ENCODE results near the gene CBX4.

The CBX4 gene

DNA sequence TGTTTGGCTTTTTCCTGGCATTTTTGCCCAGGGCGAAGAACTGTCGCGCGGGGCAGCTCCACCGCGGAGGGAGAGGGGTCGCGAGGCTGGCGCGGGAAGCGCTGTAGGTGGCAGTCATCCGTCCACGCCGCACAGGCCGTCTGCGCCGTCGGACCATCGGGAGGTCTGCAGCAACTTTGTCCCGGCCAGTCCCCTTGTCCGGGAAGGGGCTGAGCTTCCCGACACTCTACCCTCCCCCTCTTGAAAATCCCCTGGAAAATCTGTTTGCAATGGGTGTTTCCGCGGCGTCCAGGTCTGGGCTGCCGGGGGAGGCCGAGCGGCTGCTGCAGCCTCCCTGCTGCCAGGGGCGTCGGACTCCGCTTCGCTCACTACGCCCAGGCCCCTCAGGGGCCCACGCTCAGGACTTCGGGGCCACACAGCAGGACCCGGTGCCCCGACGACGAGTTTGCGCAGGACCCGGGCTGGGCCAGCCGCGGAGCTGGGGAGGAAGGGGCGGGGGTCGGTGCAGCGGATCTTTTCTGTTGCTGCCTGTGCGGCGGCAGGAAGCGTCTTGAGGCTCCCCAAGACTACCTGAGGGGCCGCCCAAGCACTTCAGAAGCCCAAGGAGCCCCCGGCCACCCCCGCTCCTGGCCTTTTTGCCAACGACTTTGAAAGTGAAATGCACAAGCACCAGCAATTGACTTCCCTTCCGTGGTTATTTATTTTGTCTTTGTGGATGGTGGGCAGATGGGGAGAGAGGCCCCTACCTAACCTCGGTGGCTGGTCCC lies 2.3 kb upstream of the CBX4 start:
- Mint-ChIP-seq H3K4me1 (peaks cover 23% of the 10 kb centered on the region), H3K27ac (peak overlapping the region; percentile 47), H3K4me3 (peak overlapping the region; percentile 58), H3K9me3 (no peaks in the 10 kb centered on the region), H3K27me3 (peaks cover 15% of the 10 kb centered on the region), H3K36me3 (peaks cover 4% of the 10 kb centered on the region)
- DNase-seq (ENCODE audit: low spot score in 2 of 2): peak; percentile 32 to 43
- no peak for ATAC-seq (ENCODE audit: low read depth)

DNA sequence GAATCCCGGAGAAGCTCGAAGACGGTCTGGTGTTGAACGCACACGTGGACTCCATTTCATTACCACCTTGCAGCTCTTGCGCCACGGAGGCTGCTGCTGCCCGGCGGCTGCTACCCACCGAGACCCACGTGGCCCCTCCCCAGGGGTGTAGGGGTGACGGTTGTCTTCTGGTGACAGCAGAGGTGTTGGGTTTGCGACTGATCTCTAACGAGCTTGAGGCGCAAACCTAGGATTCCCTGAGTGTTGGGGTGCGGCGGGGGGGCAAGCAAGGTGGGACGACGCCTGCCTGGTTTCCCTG lies 1.7 kb upstream of the CBX4 start:
- peak overlapping the region; percentile 94 for H3K27ac Mint-ChIP-seq
- peaks cover 4% of the 10 kb centered on the region for H3K36me3 Mint-ChIP-seq
- peaks cover 13% of the 10 kb centered on the region for H3K27me3 Mint-ChIP-seq
- no peak for DNase-seq (ENCODE audit: low spot score in 2 of 2)
- H3K4me1 Mint-ChIP-seq: peaks cover 21% of the 10 kb centered on the region
- no peak for ATAC-seq (ENCODE audit: low read depth)
- no peak overlapping the region for H3K4me3 Mint-ChIP-seq
- H3K9me3 Mint-ChIP-seq: no peaks in the 10 kb centered on the region

DNA sequence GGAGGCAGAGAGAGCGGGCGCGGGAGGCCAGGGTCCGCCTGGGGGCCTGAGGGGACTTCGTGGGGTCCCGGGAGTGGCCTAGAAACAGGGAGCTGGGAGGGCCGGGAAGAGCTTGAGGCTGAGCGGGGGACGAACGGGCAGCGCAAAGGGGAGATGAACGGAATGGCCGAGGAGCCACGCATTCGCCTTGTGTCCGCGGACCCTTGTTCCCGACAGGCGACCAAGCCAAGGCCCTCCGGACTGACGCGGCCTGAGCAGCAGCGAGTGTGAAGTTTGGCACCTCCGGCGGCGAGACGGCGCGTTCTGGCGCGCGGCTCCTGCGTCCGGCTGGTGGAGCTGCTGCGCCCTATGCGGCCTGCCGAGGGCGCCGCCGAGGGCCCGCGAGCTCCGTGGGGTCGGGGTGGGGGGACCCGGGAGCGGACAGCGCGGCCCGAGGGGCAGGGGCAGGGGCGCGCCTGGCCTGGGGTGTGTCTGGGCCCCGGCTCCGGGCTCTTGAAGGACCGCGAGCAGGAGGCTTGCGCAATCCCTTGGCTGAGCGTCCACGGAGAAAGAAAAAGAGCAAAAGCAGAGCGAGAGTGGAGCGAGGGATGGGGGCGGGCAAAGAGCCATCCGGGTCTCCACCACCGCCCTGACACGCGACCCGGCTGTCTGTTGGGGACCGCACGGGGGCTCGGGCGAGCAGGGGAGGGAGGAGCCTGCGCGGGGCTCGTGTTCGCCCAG lies 1.2 kb upstream of the CBX4 start:
- ATAC-seq (ENCODE audit: low read depth): no peak
- H3K27ac Mint-ChIP-seq: peak overlapping the region; percentile 94
- H3K36me3 Mint-ChIP-seq: peaks cover 4% of the 10 kb centered on the region
- DNase-seq (ENCODE audit: low spot score in 2 of 2): peak in 1 of 2 donors; percentile 47
- no peaks in the 10 kb centered on the region for H3K9me3 Mint-ChIP-seq
- H3K27me3 Mint-ChIP-seq: peaks cover 12% of the 10 kb centered on the region
- peaks cover 20% of the 10 kb centered on the region for H3K4me1 Mint-ChIP-seq
- H3K4me3 Mint-ChIP-seq: peak overlapping the region; percentile 99

DNA sequence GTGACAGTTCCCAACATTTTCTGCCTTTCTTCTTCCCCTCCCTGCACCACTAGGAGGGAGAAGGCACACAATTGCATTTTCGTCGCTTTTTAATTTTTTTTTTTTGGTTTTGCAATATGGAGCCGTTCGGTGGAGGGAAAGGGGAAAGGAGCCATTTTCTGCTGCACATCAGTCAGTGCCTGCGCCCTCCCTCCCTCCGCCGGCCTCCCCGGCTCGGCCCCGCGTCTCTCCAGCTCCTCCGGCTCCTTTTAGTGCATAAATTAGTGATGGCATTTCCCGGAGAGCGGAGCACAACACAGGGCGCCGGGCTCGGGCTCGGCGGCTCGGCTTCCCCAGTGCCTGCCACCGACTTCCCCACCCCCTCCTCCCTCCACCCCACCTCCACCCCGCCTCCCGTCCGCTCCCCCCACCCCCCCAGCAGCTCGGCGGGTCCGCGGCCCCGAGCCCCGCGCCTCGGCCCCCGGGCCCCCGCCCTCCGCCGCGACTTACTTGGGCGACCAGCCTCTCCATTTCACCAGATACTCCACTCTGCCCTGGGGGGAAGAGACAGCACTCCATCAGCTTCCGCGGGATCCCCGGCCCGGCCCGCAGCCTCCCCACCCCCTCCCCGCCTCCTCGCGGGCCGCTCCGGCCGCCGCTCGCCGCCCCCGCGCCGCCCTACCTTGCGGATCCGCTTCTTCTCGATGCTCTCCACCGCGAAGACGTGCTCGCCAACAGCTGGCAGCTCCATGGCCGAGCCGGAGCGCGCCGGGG lies 542 bp downstream of the CBX4 start:
- no peaks in the 10 kb centered on the region for H3K9me3 Mint-ChIP-seq
- H3K27me3 Mint-ChIP-seq: peaks cover 12% of the 10 kb centered on the region
- H3K27ac Mint-ChIP-seq: peak overlapping the region; percentile 94
- DNase-seq (ENCODE audit: low spot score in 2 of 2) (peak; percentile 56 to 62), ATAC-seq (ENCODE audit: low read depth) (peak; percentile 27)
- peaks cover 12% of the 10 kb centered on the region for H3K36me3 Mint-ChIP-seq
- peak overlapping the region; percentile 99 for H3K4me3 Mint-ChIP-seq
- peaks cover 26% of the 10 kb centered on the region for H3K4me1 Mint-ChIP-seq

DNA sequence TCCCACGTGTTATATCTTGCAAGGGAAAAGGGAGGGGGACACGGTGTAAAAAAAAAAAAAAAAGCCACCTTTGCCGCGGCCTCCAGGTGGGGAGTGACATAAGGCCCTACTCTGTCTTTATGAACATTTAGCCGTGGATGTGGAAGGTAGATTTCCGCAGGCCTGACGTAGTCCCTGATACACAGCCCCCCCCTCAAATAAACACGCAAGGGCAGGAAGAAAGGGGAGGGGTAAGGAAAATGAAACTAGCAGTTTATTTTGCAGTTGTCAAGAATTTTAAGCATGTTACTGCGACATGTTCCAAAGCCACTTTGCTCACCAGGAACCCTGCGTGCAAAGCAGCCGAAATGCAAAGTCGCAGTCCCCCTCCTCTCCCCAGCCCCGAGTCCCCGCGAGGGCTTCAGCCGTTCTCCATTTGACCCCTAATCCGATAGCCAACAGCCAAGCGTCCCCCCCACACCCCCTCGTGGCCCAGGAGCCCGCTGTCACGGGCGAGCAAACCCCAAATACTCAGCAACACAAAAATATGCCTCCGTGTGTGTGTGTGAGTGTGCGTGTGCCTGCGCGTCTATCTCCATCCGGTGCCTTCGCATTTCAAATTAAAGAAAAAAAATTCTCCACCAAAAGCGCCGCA lies 1.2 kb downstream of the CBX4 start:
- peak; percentile 16 for ATAC-seq (ENCODE audit: low read depth)
- peaks cover 26% of the 10 kb centered on the region for H3K4me1 Mint-ChIP-seq

DNA sequence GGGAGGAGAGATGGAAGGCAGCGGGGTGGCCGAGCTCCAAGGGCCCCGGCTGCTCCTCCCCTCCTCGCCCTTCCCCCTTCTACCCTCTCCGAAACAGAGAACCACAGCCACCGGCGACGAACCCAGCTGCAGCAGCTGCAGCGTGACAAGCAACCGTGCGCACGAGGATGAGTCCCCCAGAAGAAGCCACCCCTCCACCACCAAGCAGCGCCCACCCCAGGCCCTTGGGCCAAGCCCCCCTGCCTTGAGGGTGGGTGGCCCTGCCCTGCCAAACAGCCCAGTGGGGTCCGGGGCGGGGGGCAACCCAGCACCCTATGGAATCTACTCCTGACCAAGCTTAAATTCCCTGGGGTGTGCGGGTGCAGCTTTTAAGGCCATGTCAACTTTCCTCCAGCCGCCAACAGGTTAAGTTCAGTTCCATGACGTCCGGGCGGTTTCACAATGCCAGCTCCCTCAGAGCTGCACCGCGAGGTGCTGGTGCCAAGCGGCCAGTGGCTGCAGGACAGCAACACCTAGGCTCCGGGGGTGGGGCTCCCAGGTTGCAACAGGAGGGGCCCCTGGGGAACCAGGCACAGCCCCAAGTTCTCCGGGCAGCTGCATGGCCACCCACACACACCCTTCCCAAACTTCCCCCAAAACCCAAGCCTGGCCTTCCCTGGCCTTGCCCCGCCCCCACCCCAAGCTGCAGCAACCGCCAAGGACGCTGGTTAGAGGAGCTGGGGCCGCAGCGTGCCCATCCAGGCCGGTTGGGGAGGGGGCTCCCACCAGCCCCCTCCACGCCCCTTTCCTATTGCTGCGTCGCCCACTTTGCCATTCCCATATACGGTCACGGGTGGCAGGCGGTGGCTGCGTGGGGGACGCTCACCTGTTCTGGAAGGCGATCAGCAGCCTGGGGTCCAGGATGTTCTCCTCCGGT lies 2.0 kb downstream of the CBX4 start:
- Mint-ChIP-seq H3K4me3 (peak overlapping the region; percentile 99), H3K27me3 (peaks cover 10% of the 10 kb centered on the region), H3K4me1 (peaks cover 25% of the 10 kb centered on the region), H3K9me3 (no peaks in the 10 kb centered on the region), H3K27ac (no peak overlapping the region), H3K36me3 (peaks cover 16% of the 10 kb centered on the region)
- ATAC-seq (ENCODE audit: low read depth): peak; percentile 28
- DNase-seq (ENCODE audit: low spot score in 2 of 2): peak; percentile 54 to 57

More for the DNA sequence above, 1.2 kb downstream of the CBX4 start:
- Mint-ChIP-seq H3K36me3 (peaks cover 15% of the 10 kb centered on the region), H3K9me3 (no peaks in the 10 kb centered on the region), H3K27me3 (peaks cover 10% of the 10 kb centered on the region), H3K4me3 (peak overlapping the region; percentile 99), H3K27ac (peak overlapping the region; percentile 94)
- peak in 1 of 2 donors; percentile 40 for DNase-seq (ENCODE audit: low spot score in 2 of 2)

DNA sequence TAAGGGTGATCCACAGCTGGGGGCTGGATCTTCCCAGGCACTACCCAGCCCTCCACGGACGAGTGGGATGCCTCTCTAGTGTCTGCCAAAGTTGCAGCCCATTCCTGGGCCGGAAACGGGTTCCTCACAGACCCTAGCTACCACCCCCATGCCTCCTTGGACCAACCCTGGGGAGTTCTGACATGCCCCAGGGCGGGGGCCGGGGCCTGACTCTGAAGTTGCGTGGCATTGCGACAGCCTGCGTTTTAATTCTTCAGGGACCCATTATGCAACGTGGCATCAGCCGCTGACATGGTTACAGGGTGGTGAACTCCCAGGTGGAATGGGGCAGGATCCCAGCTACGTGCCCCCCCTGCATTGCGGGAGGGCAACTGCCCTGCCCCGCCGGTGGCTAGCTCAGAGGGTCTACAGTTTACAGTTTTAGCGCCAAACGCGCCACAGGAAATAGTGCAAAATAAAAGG lies 2.7 kb downstream of the CBX4 start:
- peaks cover 16% of the 10 kb centered on the region for H3K36me3 Mint-ChIP-seq
- peak overlapping the region; percentile 99 for H3K4me3 Mint-ChIP-seq
- peaks cover 8% of the 10 kb centered on the region for H3K27me3 Mint-ChIP-seq
- ATAC-seq (ENCODE audit: low read depth): no peak
- H3K4me1 Mint-ChIP-seq: peaks cover 23% of the 10 kb centered on the region
- no peaks in the 10 kb centered on the region for H3K9me3 Mint-ChIP-seq
- no peak overlapping the region for H3K27ac Mint-ChIP-seq
- no peak for DNase-seq (ENCODE audit: low spot score in 2 of 2)

DNA sequence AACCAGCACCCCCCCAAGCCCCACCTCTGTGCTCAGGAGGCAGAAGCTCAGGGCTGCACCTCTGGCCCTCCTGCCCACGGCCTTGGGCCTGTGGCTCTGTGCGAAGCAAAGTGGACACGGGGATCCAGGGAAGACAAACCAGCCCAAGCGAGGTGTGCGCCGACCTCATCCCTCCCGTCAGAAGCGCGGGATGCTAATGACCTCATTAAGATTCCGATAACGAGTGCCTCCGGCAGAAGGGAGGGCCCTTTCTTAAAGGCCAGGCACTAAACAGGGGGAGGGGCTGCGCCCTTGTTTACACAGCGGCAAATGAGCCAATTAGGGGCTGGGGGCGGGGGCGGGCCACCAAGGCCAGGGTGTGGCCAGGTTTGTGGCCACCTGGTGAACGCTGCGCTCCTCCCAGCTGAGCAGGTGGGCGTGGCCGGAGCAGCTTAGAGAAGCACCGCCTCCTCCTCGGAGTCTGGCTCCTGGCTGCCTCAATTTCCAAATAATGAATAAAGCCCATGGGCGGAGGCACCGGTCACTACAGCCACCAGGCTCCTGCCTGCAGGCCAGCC lies 3.2 kb downstream of the CBX4 start:
- Mint-ChIP-seq H3K4me3 (no peak overlapping the region), H3K27ac (no peak overlapping the region), H3K36me3 (peaks cover 17% of the 10 kb centered on the region), H3K4me1 (peaks cover 25% of the 10 kb centered on the region), H3K27me3 (peaks cover 8% of the 10 kb centered on the region), H3K9me3 (no peaks in the 10 kb centered on the region)
- ATAC-seq (ENCODE audit: low read depth) (no peak), DNase-seq (ENCODE audit: low spot score in 2 of 2) (no peak)

DNA sequence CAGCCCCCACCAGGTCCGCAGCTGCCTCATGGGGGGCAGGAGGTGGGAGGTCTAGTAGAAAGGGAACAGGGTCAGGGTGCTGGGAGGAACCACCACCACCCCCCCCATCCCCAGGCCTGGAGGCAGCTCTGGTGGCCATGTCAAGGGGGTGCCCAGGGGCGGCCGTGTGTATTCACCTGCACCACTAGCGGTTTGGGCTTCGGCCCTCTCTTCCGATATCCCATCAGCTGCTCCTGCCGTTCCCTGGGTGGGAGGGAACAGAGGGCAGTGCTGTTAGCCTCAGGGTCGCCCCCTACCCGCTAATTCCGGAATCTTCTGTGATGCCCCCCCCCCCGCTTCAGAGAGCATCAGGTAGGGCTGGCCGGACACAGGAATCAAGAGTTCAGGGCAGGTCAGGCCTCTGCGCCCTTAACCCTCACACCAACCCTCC lies 3.8 kb downstream of the CBX4 start:
- ATAC-seq (ENCODE audit: low read depth): no peak
- Mint-ChIP-seq H3K36me3 (peaks cover 17% of the 10 kb centered on the region), H3K9me3 (no peaks in the 10 kb centered on the region), H3K4me3 (no peak overlapping the region), H3K4me1 (peaks cover 25% of the 10 kb centered on the region), H3K27me3 (peaks cover 6% of the 10 kb centered on the region), H3K27ac (no peak overlapping the region)
- no peak for DNase-seq (ENCODE audit: low spot score in 2 of 2)

DNA sequence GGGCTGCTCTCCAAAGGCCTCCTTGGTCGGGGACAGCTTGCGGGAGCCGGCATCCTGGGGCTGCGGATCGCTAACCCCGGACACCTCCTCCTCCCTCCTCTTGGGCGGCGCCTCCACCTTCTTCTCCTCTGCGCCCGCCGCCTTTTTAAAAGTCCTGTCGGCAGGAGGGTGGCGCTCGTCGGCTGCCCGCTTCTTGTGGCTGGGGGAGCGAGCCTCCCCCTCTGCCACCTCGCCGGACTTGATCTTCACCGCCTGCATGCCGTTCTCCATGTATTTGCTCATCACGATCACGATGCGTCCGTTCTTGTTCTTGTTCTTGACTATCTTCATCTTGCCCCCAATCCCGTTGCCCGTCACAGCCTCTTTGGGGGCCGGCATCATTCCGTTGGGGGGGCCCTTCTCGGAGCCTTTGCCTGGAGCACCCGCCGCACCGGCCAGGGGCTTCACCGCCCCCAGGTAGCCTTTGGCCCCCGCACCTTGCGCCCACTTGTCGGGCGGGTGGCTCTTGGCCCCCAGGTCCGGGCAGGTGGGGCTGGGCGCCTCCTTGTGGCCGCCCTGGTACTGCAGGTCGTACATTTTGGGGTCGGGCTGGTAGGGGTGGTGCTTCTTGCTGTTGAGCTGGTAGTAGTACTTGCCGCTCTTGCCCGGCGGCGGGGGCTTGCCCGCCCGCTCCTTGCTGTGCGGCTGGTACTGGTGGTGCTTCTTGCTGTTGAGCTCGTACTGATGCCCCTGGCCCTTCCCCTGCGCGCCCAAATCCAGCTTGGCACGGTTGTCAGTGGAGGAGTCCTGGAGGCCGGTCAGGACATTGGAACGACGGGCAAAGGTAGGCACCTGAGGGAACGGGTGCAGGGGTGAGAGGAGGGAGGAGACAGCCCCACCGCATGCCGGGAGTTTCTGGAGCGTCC lies 4.4 kb downstream of the CBX4 start:
- peaks cover under 1% of the 10 kb centered on the region for H3K27me3 Mint-ChIP-seq

DNA sequence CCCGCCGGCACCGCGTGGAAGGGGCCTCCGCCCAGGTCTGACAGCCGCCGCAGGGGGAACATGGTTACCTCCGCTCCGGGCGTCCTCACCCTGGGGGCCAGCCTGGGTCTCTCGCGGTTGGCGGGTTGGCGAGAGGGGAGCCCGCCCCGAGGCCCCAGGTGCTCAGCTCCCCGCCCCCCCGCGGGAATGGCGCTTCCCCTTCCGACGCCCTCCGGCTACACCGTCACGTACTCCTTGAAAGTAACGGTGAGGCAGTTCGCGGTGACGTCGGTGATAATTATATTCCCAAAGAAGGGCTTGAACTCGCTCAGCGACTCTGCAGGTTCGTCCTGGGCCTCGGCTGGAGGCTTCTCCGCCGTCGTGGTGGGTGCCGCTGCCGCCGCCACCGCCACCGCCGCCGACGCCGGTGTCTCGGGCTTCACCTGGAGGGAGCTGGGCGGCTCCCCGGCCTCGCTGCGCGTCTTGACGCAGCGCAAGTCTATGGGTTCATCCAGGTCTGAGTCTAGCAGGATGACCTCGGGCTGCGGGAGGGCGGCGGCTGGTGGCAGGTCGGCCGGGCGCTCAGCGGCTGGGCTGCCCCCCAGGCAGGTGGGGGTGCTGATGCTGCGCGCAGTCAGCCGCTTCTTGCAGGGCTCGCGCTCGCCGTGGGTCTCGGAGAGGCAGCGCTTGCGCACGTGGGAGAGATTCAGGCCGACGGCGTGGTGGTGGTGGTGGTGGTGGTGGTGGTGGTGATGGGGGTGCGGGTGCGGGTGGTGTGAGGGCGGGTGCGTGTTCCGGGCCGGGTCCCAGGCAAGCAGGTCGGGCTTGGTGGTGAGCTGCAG lies 5.3 kb downstream of the CBX4 start:
- H3K27me3 Mint-ChIP-seq: no peaks in the 10 kb centered on the region
- peaks cover 28% of the 10 kb centered on the region for H3K4me1 Mint-ChIP-seq
- no peak overlapping the region for H3K4me3 Mint-ChIP-seq
- no peak overlapping the region for H3K27ac Mint-ChIP-seq
- H3K9me3 Mint-ChIP-seq: no peaks in the 10 kb centered on the region
- ATAC-seq (ENCODE audit: low read depth): no peak
- H3K36me3 Mint-ChIP-seq: peaks cover 17% of the 10 kb centered on the region
- DNase-seq (ENCODE audit: low spot score in 2 of 2): no peak

More for the DNA sequence above, 4.4 kb downstream of the CBX4 start:
- ATAC-seq (ENCODE audit: low read depth) (no peak), DNase-seq (ENCODE audit: low spot score in 2 of 2) (peak in 1 of 2 donors; percentile 59)
- no peaks in the 10 kb centered on the region for H3K9me3 Mint-ChIP-seq
- peaks cover 17% of the 10 kb centered on the region for H3K36me3 Mint-ChIP-seq
- H3K4me1 Mint-ChIP-seq: peaks cover 25% of the 10 kb centered on the region
- H3K4me3 Mint-ChIP-seq: no peak overlapping the region
- no peak overlapping the region for H3K27ac Mint-ChIP-seq

Measured in memory B cell (primary cell).